SH-SY5Y (cell line): Measurements from ENCODE around the gene MRC1.

Experiments used
- GATA2 ChIP-seq: IDR thresholded peaks from 2 replicates; pipeline ENCODE4 v1.6.1; 2011; ENCODE audit warnings: mild to moderate bottlenecking, low read depth, low read length
- GATA3 ChIP-seq: IDR thresholded peaks from 2 replicates; pipeline ENCODE4 v1.6.1; 2011; ENCODE audit warnings: low read depth, mild to moderate bottlenecking, low read length, moderate library complexity

GRCh38 chr10:17781856-17782255, 27.3 kb upstream of the MRC1 start:
- no peak for TF ChIP-seq GATA2
- no peak for TF ChIP-seq GATA3
